K562 (cell line): ENCODE results near the gene SEMA5A. TPM values are rescaled to one million over a fixed set of nuclear protein-coding genes. Genes with fewer than 3 reads are reported as not detected.

ENCODE experiments used
- ATAC-seq: fragments of 200-7000 bp; cut with Tn5 transposase; 3 replicates; pipeline ENCODE4 v1.9.1; 2020; ENCODE audit warnings: moderate library complexity
- BruUV-seq: library from RNA; stranded (reverse); fragments of 400-500 nt; replicated peaks from 2 replicates; lab custom pipeline; 2021; lab: Mats Ljungman, UMichigan
- CTCF ChIA-PET: fragments of 300-600 bp; formaldehyde crosslinking; extraction: SDS; loops from one replicate; lab custom pipeline; 2021; ENCODE audit warnings: low intra/inter-chr PET ratio; lab: Yijun Ruan, JAX
- POLR2A ChIA-PET: fragments of 300-600, 350-650 bp; sonication (Branson Sonifier 250); formaldehyde crosslinking; extraction: SDS; loops from one replicate; lab custom pipeline; 2021; ENCODE audit warnings: antibody characterized with exemption, inconsistent platforms; lab: Yijun Ruan, JAX
- DNase-seq, 4 experiments: peaks; one replicate each; pipeline versions ENCODE4 v3.0.0 to v3.0.0-alpha.2; 2011 to 2018; ENCODE audit warnings: low spot score in 3 of 4, mixed read lengths in 3 of 4; ENCODE audit errors: extremely low read depth in 1 of 4
- FAIRE-seq: peaks from 2 replicates; lab custom pipeline; 2011; peaks lifted over from hg19 to GRCh38; lab: Jason Lieb, UNC
- H2AFZ ChIP-seq: 2 replicates; pipeline ENCODE4 v1.6.0; 2011; ENCODE audit warnings: low read depth, low read length, control low read depth, inconsistent platforms
- H3K27ac ChIP-seq: fragments of 200-600 bp; 3 replicates; pipeline ENCODE4 v1.8.0; 2011; ENCODE audit warnings: low read depth, mild to moderate bottlenecking, control low read depth, inconsistent platforms, low read length, moderate library complexity, mixed read lengths; ENCODE audit errors: extremely low read depth
- H3K27me3 ChIP-seq, 2 experiments: fragments of 300-600 bp in 1 of 2; 2 replicates in 1 of 2; 3 replicates in 1 of 2; pipeline versions ENCODE4 v1.6.0 to v1.8.0; 2011; ENCODE audit warnings: inconsistent platforms in 2 of 2, low read length in 2 of 2, mild to moderate bottlenecking in 1 of 2, mixed read lengths in 1 of 2, moderate library complexity in 1 of 2; ENCODE audit not compliant: control insufficient read depth in 2 of 2, insufficient read depth in 2 of 2
- H3K36me3 ChIP-seq: fragments of 300-600 bp; 3 replicates; pipeline ENCODE4 v1.8.0; 2011; ENCODE audit warnings: mild to moderate bottlenecking, low read length, inconsistent platforms; ENCODE audit not compliant: control insufficient read depth, insufficient read depth
- H3K4me1 ChIP-seq, 2 experiments: fragments of 200-600 bp in 1 of 2; replicated peaks in 1 of 2; 2 replicates in 1 of 2; 3 replicates in 1 of 2; pipeline versions ENCODE4 v1.5.1 to v1.8.0; 2011; ENCODE audit warnings: inconsistent platforms in 2 of 2, low read length in 2 of 2, mild to moderate bottlenecking in 1 of 2, mixed read lengths in 1 of 2, moderate library complexity in 1 of 2; ENCODE audit not compliant: control insufficient read depth in 2 of 2, insufficient read depth in 2 of 2
- H3K4me2 ChIP-seq: 2 replicates; pipeline ENCODE4 v1.6.1; 2011; ENCODE audit warnings: low read length, control low read depth, inconsistent platforms, mixed read lengths; ENCODE audit not compliant: insufficient read depth
- H3K4me3 ChIP-seq: fragments of 200-600 bp; sonication (generic), shearing (Covaris generic); 2 replicates; pipeline ENCODE4 v1.5.1; 2016; ENCODE audit warnings: control low read depth, inconsistent platforms
- H3K79me2 ChIP-seq: fragments of 200-600 bp; 3 replicates; pipeline ENCODE4 v1.8.0; 2011; ENCODE audit warnings: low read length, inconsistent platforms; ENCODE audit not compliant: control insufficient read depth, insufficient read depth
- H3K9ac ChIP-seq, 2 experiments: 2 replicates each; pipeline versions ENCODE4 v1.6.0 to v1.6.1; 2011; ENCODE audit warnings: low read depth in 2 of 2, low read length in 2 of 2, control low read depth in 1 of 2, inconsistent platforms in 1 of 2, mild to moderate bottlenecking in 1 of 2, mixed read lengths in 1 of 2; ENCODE audit not compliant: insufficient read depth in 1 of 2
- H3K9me1 ChIP-seq: one replicate; pipeline ENCODE4 v1.6.0; 2011; ENCODE audit warnings: inconsistent platforms, mild to moderate bottlenecking, low read length, moderate library complexity; ENCODE audit not compliant: control insufficient read depth, insufficient read depth
- H3K9me3 ChIP-seq: replicated peaks from 2 replicates; pipeline ENCODE4 v1.5.1; 2011; ENCODE audit warnings: low read depth, low read length, inconsistent platforms; ENCODE audit not compliant: control insufficient read depth, insufficient read depth
- H4K20me1 ChIP-seq: replicated peaks from 2 replicates; pipeline ENCODE4 v1.6.1; 2011; ENCODE audit warnings: low read length, inconsistent platforms, mixed read lengths; ENCODE audit not compliant: control insufficient read depth, insufficient read depth
- BCL6 ChIP-seq: fragments of 250-450 bp; sonication (Bioruptor Pico); IDR thresholded peaks from 2 replicates; pipeline ENCODE4 v1.4.0; 2020
- CBX8 ChIP-seq: fragments of 200-600 bp; sonication (generic); IDR thresholded peaks from 2 replicates; pipeline ENCODE4 v1.6.1; 2012; ENCODE audit warnings: borderline replicate concordance, mixed run types, low read depth, mild to moderate bottlenecking, moderate library complexity, mixed read lengths, low read length, control low read depth, inconsistent platforms; ENCODE audit not compliant: poor library complexity, severe bottlenecking; ENCODE audit errors: extremely low read depth
- HMG20A ChIP-seq: fragments of 450-650 bp; formaldehyde crosslinking; conservative IDR thresholded peaks from 2 replicates; pipeline ENCODE4 v1.4.0; 2020; ENCODE audit warnings: mild to moderate bottlenecking, mixed read lengths
- NUFIP1 ChIP-seq: fragments of 450-650 bp; IDR thresholded peaks from 2 replicates; pipeline ENCODE4 v1.6.1; 2018; ENCODE audit not compliant: partially characterized antibody
- POLR2B ChIP-seq: fragments of 450-650 bp; IDR thresholded peaks from 2 replicates; pipeline ENCODE4 v1.6.1; 2018; ENCODE audit warnings: low read depth; ENCODE audit not compliant: partially characterized antibody
- RCOR1 ChIP-seq, 2 experiments: IDR thresholded peaks; 2 replicates each; pipeline ENCODE4 v1.6.1; 2012; ENCODE audit warnings: low read depth in 2 of 2, low read length in 2 of 2, borderline replicate concordance in 1 of 2, improper control_type of control experiment in 1 of 2
- SAFB2 ChIP-seq: fragments of 200-400 bp; formaldehyde crosslinking; IDR thresholded peaks from 2 replicates; pipeline ENCODE4 v1.6.1; 2018; ENCODE audit warnings: borderline replicate concordance, low read length, low read depth, moderate library complexity; ENCODE audit not compliant: severe bottlenecking
- SMC3 ChIP-seq: conservative IDR thresholded peaks from 2 replicates; pipeline ENCODE4 v1.6.1; 2011; ENCODE audit warnings: low read depth, low read length, improper control_type of control experiment; ENCODE audit not compliant: insufficient read depth
- TARDBP ChIP-seq: fragments of 450-650 bp; IDR thresholded peaks from 2 replicates; pipeline ENCODE4 v1.6.1; 2016
- WGBS: fragments of 100-300 bp; shearing (Covaris generic); methylation state at CpG from one replicate; pipeline ENCODE4 v1.1.6; 2016; ENCODE audit warnings: low coverage, mixed read lengths; ENCODE audit not compliant: insufficient coverage; ENCODE audit errors: missing lambda C conversion rate; 5-methylcytosine and 5-hydroxymethylcytosine counted together
- in situ Hi-C: fragments of 300-500 bp; cut with MboI; formaldehyde crosslinking; loops from 4 replicates; pipeline ENCODE4 v1.15.0; 2018; ENCODE audit warnings: inconsistent platforms, mixed read lengths
- intact Hi-C: fragments of 100-400 bp; cut with micrococcal nuclease; formaldehyde crosslinking; loops from 2 replicates; pipeline ENCODE4 v1.14.2; 2022
- polyA plus RNA-seq, 8 experiments: library from polyadenylated mRNA; depleted of rRNA in 4 of 8; stranded (reverse) in 5 of 8; unstranded in 3 of 8; fragments of >200 nt; fragmentation: Nextera tagmentation in 2 of 8; fragmentation: Illumina TruSeq in 1 of 8; extraction: Ambion mirVana in 2 of 8; extraction: Trizol in 1 of 8; gene quantifications; 2 replicates each; pipeline versions ENCODE4 v1.2.1 to v1.2.3, GENCODE V29; 2011 to 2014; ENCODE audit warnings: inconsistent platforms in 1 of 8, missing spikeins in 1 of 8
- total RNA-seq, 7 experiments: library from RNA; depleted of rRNA in 6 of 7; stranded (reverse); fragments of >200 nt in 6 of 7; fragmentation: Illumina TruSeq in 2 of 7; extraction: Trizol in 2 of 7; gene quantifications; 2 replicates each; pipeline versions ENCODE4 v1.2.1 to v1.2.3, GENCODE V29; 2011 to 2021; ENCODE audit warnings: low replicate concordance in 1 of 7
- TF ChIP-seq, protein P1 (sequence below): fragments of 200-800 bp; sonication (Bioruptor generic); IDR thresholded peaks from 2 replicates; pipeline ENCODE4 v1.6.1; 2016; ENCODE audit warnings: missing genetic modification characterization, missing compliant biosample characterization
- TF ChIP-seq, protein P2 (sequence below): sonication (generic); formaldehyde crosslinking; IDR thresholded peaks from 2 replicates; pipeline ENCODE4 v1.8.0; 2022; ENCODE audit warnings: missing genetic modification reagents, mild to moderate bottlenecking, borderline replicate concordance
- TF ChIP-seq, protein P3 (sequence below), 2 experiments: fragments of 450-650 bp in 1 of 2; sonication (generic) in 1 of 2; formaldehyde crosslinking; conservative IDR thresholded peaks; 2 replicates each; pipeline versions ENCODE4 v1.4.0 to v1.8.1; 2020 to 2022; ENCODE audit warnings: mild to moderate bottlenecking in 1 of 2, missing genetic modification reagents in 1 of 2

SEMA5A gene
- total and polyA plus RNA-seq, 9 of the 15 experiments (the other 6 are each of a cell fraction or from before 2014, with no cell fraction given), result 0.02 TPM; not detected in 8

DNA sequence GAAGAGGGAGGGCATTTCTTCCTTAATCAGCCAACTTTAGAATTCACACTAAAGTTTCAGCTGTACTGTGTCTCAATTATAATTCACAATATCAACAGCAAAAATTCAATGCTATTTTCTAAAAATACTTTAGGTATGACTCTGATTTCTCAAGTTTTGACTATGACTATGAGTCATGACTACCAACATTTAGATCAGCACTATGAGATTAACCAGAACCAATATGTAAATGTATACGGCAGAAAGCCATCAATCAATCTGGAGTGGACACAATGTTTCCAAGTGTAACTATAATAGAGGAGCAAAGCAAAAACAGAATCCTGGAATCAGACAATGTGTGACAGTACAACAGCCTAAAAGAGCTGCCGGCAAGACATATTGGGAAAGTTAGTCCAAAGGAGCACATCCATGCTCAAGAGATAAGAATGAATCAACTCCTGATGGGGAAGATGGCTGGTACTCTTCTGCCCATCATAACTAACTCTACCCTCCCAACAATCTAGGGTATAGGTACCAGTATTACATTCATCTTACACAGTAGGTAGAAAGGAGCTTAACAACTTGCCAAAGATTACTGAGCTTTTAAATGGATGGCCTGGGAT lies 294.4 kb downstream of the SEMA5A start:
- no peaks in the 10 kb centered on the region for H3K27me3 ChIP-seq
- DNase-seq (no peak), FAIRE-seq (no peak), ATAC-seq (no peak)
- H3K9me1 ChIP-seq, result no peaks in the 10 kb centered on the region
- H3K9me3 ChIP-seq, result no peaks in the 10 kb centered on the region
- H3K79me2 ChIP-seq, result no peaks in the 10 kb centered on the region
- no peaks in the 10 kb centered on the region for H3K4me1 ChIP-seq
- H3K4me3 ChIP-seq, result no peak overlapping the region
- no peak overlapping the region for H2AFZ ChIP-seq
- H3K9ac ChIP-seq, result no peak overlapping the region
- H3K36me3 ChIP-seq, result no peaks in the 10 kb centered on the region
- no peaks in the 10 kb centered on the region for H4K20me1 ChIP-seq
- ChIA-PET POLR2A (interaction anchor here (1.3 kb wide), 1 partner anchor 170 kb away, joined by 3 read pairs; no protein-coding TSS in a partner anchor), CTCF (no interaction called here)
- in situ Hi-C loops (no loop called here), intact Hi-C loops (no loop called here)
- no peak for TF ChIP-seq TARDBP
- TF ChIP-seq, protein P1, sequence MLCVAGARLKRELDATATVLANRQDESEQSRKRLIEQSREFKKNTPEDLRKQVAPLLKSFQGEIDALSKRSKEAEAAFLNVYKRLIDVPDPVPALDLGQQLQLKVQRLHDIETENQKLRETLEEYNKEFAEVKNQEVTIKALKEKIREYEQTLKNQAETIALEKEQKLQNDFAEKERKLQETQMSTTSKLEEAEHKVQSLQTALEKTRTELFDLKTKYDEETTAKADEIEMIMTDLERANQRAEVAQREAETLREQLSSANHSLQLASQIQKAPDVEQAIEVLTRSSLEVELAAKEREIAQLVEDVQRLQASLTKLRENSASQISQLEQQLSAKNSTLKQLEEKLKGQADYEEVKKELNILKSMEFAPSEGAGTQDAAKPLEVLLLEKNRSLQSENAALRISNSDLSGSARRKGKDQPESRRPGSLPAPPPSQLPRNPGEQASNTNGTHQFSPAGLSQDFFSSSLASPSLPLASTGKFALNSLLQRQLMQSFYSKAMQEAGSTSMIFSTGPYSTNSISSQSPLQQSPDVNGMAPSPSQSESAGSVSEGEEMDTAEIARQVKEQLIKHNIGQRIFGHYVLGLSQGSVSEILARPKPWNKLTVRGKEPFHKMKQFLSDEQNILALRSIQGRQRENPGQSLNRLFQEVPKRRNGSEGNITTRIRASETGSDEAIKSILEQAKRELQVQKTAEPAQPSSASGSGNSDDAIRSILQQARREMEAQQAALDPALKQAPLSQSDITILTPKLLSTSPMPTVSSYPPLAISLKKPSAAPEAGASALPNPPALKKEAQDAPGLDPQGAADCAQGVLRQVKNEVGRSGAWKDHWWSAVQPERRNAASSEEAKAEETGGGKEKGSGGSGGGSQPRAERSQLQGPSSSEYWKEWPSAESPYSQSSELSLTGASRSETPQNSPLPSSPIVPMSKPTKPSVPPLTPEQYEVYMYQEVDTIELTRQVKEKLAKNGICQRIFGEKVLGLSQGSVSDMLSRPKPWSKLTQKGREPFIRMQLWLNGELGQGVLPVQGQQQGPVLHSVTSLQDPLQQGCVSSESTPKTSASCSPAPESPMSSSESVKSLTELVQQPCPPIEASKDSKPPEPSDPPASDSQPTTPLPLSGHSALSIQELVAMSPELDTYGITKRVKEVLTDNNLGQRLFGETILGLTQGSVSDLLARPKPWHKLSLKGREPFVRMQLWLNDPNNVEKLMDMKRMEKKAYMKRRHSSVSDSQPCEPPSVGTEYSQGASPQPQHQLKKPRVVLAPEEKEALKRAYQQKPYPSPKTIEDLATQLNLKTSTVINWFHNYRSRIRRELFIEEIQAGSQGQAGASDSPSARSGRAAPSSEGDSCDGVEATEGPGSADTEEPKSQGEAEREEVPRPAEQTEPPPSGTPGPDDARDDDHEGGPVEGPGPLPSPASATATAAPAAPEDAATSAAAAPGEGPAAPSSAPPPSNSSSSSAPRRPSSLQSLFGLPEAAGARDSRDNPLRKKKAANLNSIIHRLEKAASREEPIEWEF (CRISPR knock-in tag), result no peak
- TF ChIP-seq, protein P2, sequence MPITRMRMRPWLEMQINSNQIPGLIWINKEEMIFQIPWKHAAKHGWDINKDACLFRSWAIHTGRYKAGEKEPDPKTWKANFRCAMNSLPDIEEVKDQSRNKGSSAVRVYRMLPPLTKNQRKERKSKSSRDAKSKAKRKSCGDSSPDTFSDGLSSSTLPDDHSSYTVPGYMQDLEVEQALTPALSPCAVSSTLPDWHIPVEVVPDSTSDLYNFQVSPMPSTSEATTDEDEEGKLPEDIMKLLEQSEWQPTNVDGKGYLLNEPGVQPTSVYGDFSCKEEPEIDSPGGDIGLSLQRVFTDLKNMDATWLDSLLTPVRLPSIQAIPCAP (CRISPR knock-in tag), result no peak
- no peak for TF ChIP-seq SAFB2
- no peak for TF ChIP-seq SMC3
- no peak for TF ChIP-seq CBX8
- no peak for TF ChIP-seq POLR2B
- TF ChIP-seq NUFIP1, result no peak
- TF ChIP-seq, protein P3, sequence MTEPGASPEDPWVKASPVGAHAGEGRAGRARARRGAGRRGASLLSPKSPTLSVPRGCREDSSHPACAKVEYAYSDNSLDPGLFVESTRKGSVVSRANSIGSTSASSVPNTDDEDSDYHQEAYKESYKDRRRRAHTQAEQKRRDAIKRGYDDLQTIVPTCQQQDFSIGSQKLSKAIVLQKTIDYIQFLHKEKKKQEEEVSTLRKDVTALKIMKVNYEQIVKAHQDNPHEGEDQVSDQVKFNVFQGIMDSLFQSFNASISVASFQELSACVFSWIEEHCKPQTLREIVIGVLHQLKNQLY (CRISPR knock-in tag; conservative IDR thresholded peaks at IDR 0.05), result no peak
- TF ChIP-seq HMG20A (CRISPR knock-in tag), result no peak
- TF ChIP-seq BCL6 (CRISPR knock-in tag), result no peak
- TF ChIP-seq RCOR1 (IDR thresholded peaks at IDR 0.05; ENCODE audit: borderline replicate concordance in 1 of 2, low read depth in 2 of 2, low read length in 2 of 2), result no peak
- no peak overlapping the region for H3K27ac ChIP-seq
- WGBS, result 4% methylated on average over 2 of the region's 2 CpGs
- no TSS peak for BruUV-seq
- no peak overlapping the region for H3K4me2 ChIP-seq
